ENCODE results near the gene PIK3CA.

PIK3CA gene

DNA sequence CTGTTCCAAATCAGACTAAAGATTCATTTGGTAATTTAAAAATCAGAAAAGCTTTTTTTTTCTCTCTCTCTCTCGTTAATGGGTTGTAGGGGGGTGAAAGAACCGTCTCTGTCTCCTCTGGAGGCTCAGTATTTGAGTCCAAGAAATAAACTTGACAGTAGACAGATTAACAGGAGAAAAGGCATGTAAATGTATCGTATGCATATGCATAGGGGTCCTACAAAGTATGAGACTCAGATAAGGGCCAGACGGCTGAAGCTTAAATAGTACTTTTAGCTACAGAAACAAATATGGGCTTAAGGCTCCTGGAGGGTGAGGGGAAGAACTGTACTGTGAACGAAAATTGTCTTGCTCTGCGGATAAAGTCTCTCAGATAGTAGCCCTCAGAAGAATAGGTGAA, 42.4 kb downstream of the PIK3CA start:
- H3K9me3 ChIP-seq (replicated peaks in 1 of 2; ENCODE audit: control insufficient read depth in 2 of 2, insufficient read depth in 1 of 2, low read depth in 1 of 2, low read length in 2 of 2): no peaks in the 10 kb centered on the region
- H2AFZ ChIP-seq (ENCODE audit: low read length): no peak overlapping the region
- no peak overlapping the region for H3K9ac ChIP-seq (ENCODE audit: low read depth, low read length, poor library complexity)
- H3K36me3 ChIP-seq (replicated peaks in 1 of 2; ENCODE audit: control insufficient read depth in 2 of 2, insufficient read depth in 2 of 2, low read length in 2 of 2): no peaks in the 10 kb centered on the region
- H2BK5ac ChIP-seq (ENCODE audit: low read length): no peak overlapping the region
- H3K4me2 ChIP-seq (ENCODE audit: insufficient read depth, low read length, poor library complexity, severe bottlenecking): no peak overlapping the region
- no peak overlapping the region for H2BK12ac ChIP-seq (ENCODE audit: low read length)
- H3K23ac ChIP-seq (ENCODE audit: low read depth, low read length, poor library complexity): no peak overlapping the region
- no peak overlapping the region for H2AK5ac ChIP-seq (ENCODE audit: low read depth, low read length)
- no peak overlapping the region for H3K18ac ChIP-seq (ENCODE audit: low read length)
- H3K27me3 ChIP-seq (ENCODE audit: control insufficient read depth in 3 of 3, insufficient read depth in 3 of 3, low read depth in 1 of 3, low read length in 3 of 3): no peaks in the 10 kb centered on the region
- no peak overlapping the region for H3K4me3 ChIP-seq (ENCODE audit: low read length in 2 of 2)
- no peak overlapping the region for H3K27ac ChIP-seq (replicated peaks; ENCODE audit: low read length)
- no peak overlapping the region for H4K91ac ChIP-seq (ENCODE audit: low read depth, low read length, poor library complexity)
- WGBS, 2 donors (ENCODE audit: extremely low coverage in 2 of 2, insufficient read length in 2 of 2, insufficient replicate concordance in 1 of 2): no CpG with 5 or more reads among the region's 6 CpGs
- no peaks in the 10 kb centered on the region for H3K79me1 ChIP-seq (ENCODE audit: low read depth, low read length)
- H3K4me1 ChIP-seq (ENCODE audit: control insufficient read depth in 2 of 2, insufficient read depth in 1 of 2, low read depth in 1 of 2, low read length in 2 of 2): no peaks in the 10 kb centered on the region
- DNase-seq (ENCODE audit: low spot score): no peak
- no peak overlapping the region for H2BK120ac ChIP-seq (ENCODE audit: low read depth, low read length)
- H3K4ac ChIP-seq (ENCODE audit: low read length): no peak overlapping the region
- no peak overlapping the region for H3K14ac ChIP-seq (ENCODE audit: low read length)
- no peak overlapping the region for H4K8ac ChIP-seq (ENCODE audit: low read depth, low read length)
- no peak overlapping the region for H2BK15ac ChIP-seq (ENCODE audit: low read length)

GRCh38 chr3:179192542-179192941, 44.4 kb downstream of the PIK3CA start:
- no peak overlapping the region for H2AFZ ChIP-seq (ENCODE audit: low read length)
- no peak overlapping the region for H3K14ac ChIP-seq (ENCODE audit: low read length)
- no peak for DNase-seq (ENCODE audit: low spot score)
- H3K27ac ChIP-seq (replicated peaks; ENCODE audit: low read length): no peak overlapping the region
- H2BK12ac ChIP-seq (ENCODE audit: low read length): no peak overlapping the region
- H3K18ac ChIP-seq (ENCODE audit: low read length): no peak overlapping the region
- no peaks in the 10 kb centered on the region for H3K27me3 ChIP-seq (ENCODE audit: control insufficient read depth in 3 of 3, insufficient read depth in 3 of 3, low read depth in 1 of 3, low read length in 3 of 3)
- no peaks in the 10 kb centered on the region for H3K79me1 ChIP-seq (ENCODE audit: low read depth, low read length)
- H2BK15ac ChIP-seq (ENCODE audit: low read length): no peak overlapping the region
- no peaks in the 10 kb centered on the region for H3K36me3 ChIP-seq (replicated peaks in 1 of 2; ENCODE audit: control insufficient read depth in 2 of 2, insufficient read depth in 2 of 2, low read length in 2 of 2)
- no CpG with 5 or more reads among the region's 3 CpGs for WGBS, 2 donors (ENCODE audit: extremely low coverage in 2 of 2, insufficient read length in 2 of 2, insufficient replicate concordance in 1 of 2)
- H3K9me3 ChIP-seq (replicated peaks in 1 of 2; ENCODE audit: control insufficient read depth in 2 of 2, insufficient read depth in 1 of 2, low read depth in 1 of 2, low read length in 2 of 2): no peaks in the 10 kb centered on the region
- no peak overlapping the region for H3K9ac ChIP-seq (ENCODE audit: low read depth, low read length, poor library complexity)
- H3K4ac ChIP-seq (ENCODE audit: low read length): no peak overlapping the region
- no peak overlapping the region for H3K23ac ChIP-seq (ENCODE audit: low read depth, low read length, poor library complexity)
- no peak overlapping the region for H3K4me3 ChIP-seq (ENCODE audit: low read length in 2 of 2)
- H2BK5ac ChIP-seq (ENCODE audit: low read length): no peak overlapping the region
- H2AK5ac ChIP-seq (ENCODE audit: low read depth, low read length): no peak overlapping the region
- H2BK120ac ChIP-seq (ENCODE audit: low read depth, low read length): no peak overlapping the region
- no peak overlapping the region for H4K91ac ChIP-seq (ENCODE audit: low read depth, low read length, poor library complexity)
- no peak overlapping the region for H3K4me2 ChIP-seq (ENCODE audit: insufficient read depth, low read length, poor library complexity, severe bottlenecking)
- peaks cover 0 to 2% of the 10 kb centered on the region in 2 donors for H3K4me1 ChIP-seq (ENCODE audit: control insufficient read depth in 2 of 2, insufficient read depth in 1 of 2, low read depth in 1 of 2, low read length in 2 of 2)
- H4K8ac ChIP-seq (ENCODE audit: low read depth, low read length): no peak overlapping the region

- Histone ChIP-seq H2BK15ac (ENCODE audit: low read length) (no peak overlapping the region), H4K8ac (ENCODE audit: low read depth, low read length) (no peak overlapping the region), H3K18ac (ENCODE audit: low read length) (no peak overlapping the region), H3K27ac (replicated peaks; ENCODE audit: low read length) (no peak overlapping the region), H3K27me3 (ENCODE audit: control insufficient read depth in 3 of 3, insufficient read depth in 3 of 3, low read depth in 1 of 3, low read length in 3 of 3) (no peaks in the 10 kb centered on the region), H3K4me2 (ENCODE audit: insufficient read depth, low read length, poor library complexity, severe bottlenecking) (no peak overlapping the region), H3K14ac (ENCODE audit: low read length) (no peak overlapping the region), H2BK12ac (ENCODE audit: low read length) (no peak overlapping the region), H2AK5ac (ENCODE audit: low read depth, low read length) (no peak overlapping the region), H3K4me3 (ENCODE audit: low read length in 2 of 2) (no peak overlapping the region), H2BK5ac (ENCODE audit: low read length) (no peak overlapping the region), H2BK120ac (ENCODE audit: low read depth, low read length) (no peak overlapping the region), H3K36me3 (replicated peaks in 1 of 2; ENCODE audit: control insufficient read depth in 2 of 2, insufficient read depth in 2 of 2, low read length in 2 of 2) (peaks cover 0 to 7% of the 10 kb centered on the region in 2 donors), H3K4ac (ENCODE audit: low read length) (no peak overlapping the region), H3K4me1 (ENCODE audit: control insufficient read depth in 2 of 2, insufficient read depth in 1 of 2, low read depth in 1 of 2, low read length in 2 of 2) (peaks cover 0 to 2% of the 10 kb centered on the region in 2 donors), H2AFZ (ENCODE audit: low read length) (no peak overlapping the region), H3K23ac (ENCODE audit: low read depth, low read length, poor library complexity) (no peak overlapping the region), H3K9me3 (replicated peaks in 1 of 2; ENCODE audit: control insufficient read depth in 2 of 2, insufficient read depth in 1 of 2, low read depth in 1 of 2, low read length in 2 of 2) (no peaks in the 10 kb centered on the region), H3K9ac (ENCODE audit: low read depth, low read length, poor library complexity) (no peak overlapping the region), H4K91ac (ENCODE audit: low read depth, low read length, poor library complexity) (no peak overlapping the region), H3K79me1 (ENCODE audit: low read depth, low read length) (no peaks in the 10 kb centered on the region)
- DNase-seq (ENCODE audit: low spot score): no peak
- WGBS, 2 donors (ENCODE audit: extremely low coverage in 2 of 2, insufficient read length in 2 of 2, insufficient replicate concordance in 1 of 2): no CpG with 5 or more reads among the region's 4 CpGs
Observed at GRCh38 chr3:179194931-179195330, 46.8 kb downstream of the PIK3CA start.

DNA sequence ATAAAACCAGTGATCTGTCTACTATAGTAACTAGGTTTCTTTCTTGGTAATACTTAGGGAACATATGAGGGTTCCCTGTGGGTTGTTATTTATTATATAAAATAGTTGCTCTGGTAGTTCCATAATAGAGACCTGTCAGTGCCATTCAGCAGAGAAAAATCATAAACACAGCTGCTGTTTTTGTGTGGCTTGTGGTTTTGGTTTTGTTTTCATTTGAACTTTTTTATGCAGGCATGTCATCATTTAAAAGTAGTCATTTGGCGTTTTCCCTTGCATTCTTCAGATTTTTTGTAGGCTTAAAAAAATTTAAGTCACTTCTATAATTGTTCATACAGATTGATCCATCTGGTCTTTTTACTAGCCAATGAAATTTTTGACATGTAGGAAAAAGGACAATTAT, 47.9 kb downstream of the PIK3CA start:
- DNase-seq (ENCODE audit: low spot score): no peak
- peaks cover 0 to 17% of the 10 kb centered on the region in 2 donors for H3K36me3 ChIP-seq (replicated peaks in 1 of 2; ENCODE audit: control insufficient read depth in 2 of 2, insufficient read depth in 2 of 2, low read length in 2 of 2)
- H3K14ac ChIP-seq (ENCODE audit: low read length): no peak overlapping the region
- H3K4ac ChIP-seq (ENCODE audit: low read length): no peak overlapping the region
- no peak overlapping the region for H2BK5ac ChIP-seq (ENCODE audit: low read length)
- H3K27ac ChIP-seq (replicated peaks; ENCODE audit: low read length): no peak overlapping the region
- no peak overlapping the region for H3K4me3 ChIP-seq (ENCODE audit: low read length in 2 of 2)
- H3K9ac ChIP-seq (ENCODE audit: low read depth, low read length, poor library complexity): no peak overlapping the region
- H2AK5ac ChIP-seq (ENCODE audit: low read depth, low read length): no peak overlapping the region
- no peak overlapping the region for H2BK15ac ChIP-seq (ENCODE audit: low read length)
- no peaks in the 10 kb centered on the region for H3K79me1 ChIP-seq (ENCODE audit: low read depth, low read length)
- no peak overlapping the region for H2AFZ ChIP-seq (ENCODE audit: low read length)
- H3K9me3 ChIP-seq (replicated peaks in 1 of 2; ENCODE audit: control insufficient read depth in 2 of 2, insufficient read depth in 1 of 2, low read depth in 1 of 2, low read length in 2 of 2): no peaks in the 10 kb centered on the region
- H3K27me3 ChIP-seq (ENCODE audit: control insufficient read depth in 3 of 3, insufficient read depth in 3 of 3, low read depth in 1 of 3, low read length in 3 of 3): no peaks in the 10 kb centered on the region
- no peak overlapping the region for H2BK120ac ChIP-seq (ENCODE audit: low read depth, low read length)
- H3K4me2 ChIP-seq (ENCODE audit: insufficient read depth, low read length, poor library complexity, severe bottlenecking): no peak overlapping the region
- WGBS, 2 donors (ENCODE audit: extremely low coverage in 2 of 2, insufficient read length in 2 of 2, insufficient replicate concordance in 1 of 2): no CpG with 5 or more reads among the region's 1 CpG
- H3K18ac ChIP-seq (ENCODE audit: low read length): no peak overlapping the region
- no peak overlapping the region for H4K8ac ChIP-seq (ENCODE audit: low read depth, low read length)
- H3K23ac ChIP-seq (ENCODE audit: low read depth, low read length, poor library complexity): no peak overlapping the region
- peaks cover 0 to 2% of the 10 kb centered on the region in 2 donors for H3K4me1 ChIP-seq (ENCODE audit: control insufficient read depth in 2 of 2, insufficient read depth in 1 of 2, low read depth in 1 of 2, low read length in 2 of 2)
- no peak overlapping the region for H4K91ac ChIP-seq (ENCODE audit: low read depth, low read length, poor library complexity)
- H2BK12ac ChIP-seq (ENCODE audit: low read length): no peak overlapping the region

All from neuronal stem cell (in vitro differentiated cells).